Measurements from ENCODE around the gene STARD3. TPM values are rescaled to one million over a fixed set of nuclear protein-coding genes. Genes with fewer than 3 reads are reported as not detected.

The STARD3 gene
- total and polyA plus RNA-seq, 2 donors (not counting 3 experiments of a cell fraction or from before 2014, with no cell fraction given) = 51.0 to 75.7 TPM

DNA sequence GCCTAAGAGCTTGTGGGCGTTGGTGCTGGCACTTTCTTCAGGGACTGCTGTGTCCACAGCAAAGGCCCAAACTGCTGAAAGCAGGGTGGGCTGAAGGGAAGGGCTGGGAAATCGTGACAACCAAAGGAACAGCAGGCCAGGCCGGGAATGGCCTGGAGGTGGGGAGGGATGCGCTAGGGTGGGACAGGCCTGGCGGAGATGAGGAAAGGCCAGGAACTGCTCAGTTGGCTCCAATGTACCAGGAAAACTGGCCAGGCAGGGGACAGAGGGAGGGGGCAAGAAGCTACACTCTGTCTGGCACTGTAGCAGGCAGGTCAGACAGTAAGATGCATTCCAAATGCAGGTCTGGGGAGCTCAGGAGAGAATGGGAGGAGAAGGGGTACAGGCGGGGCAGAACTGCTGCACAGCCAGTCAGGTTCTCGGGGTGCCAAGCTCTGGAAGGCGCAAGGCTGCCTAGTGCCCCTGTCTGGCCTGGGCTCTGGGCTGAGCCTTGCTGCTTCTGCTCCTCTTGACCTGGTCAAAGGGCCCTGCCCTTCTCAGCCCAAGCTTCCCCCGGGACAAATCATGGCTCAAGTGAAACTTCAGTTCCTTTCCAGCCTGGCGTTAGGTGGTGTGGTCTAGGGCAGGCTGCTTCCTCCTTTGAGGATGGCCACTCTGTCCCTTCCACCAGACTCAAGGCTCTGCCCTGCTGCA lies 38.6 kb downstream of the STARD3 start:
- Histone ChIP-seq H3K9me1 (replicated peaks; ENCODE audit: control insufficient read depth, extremely low read depth, insufficient read depth, low read length) (no peaks in the 10 kb centered on the region), H2AFZ (ENCODE audit: low read depth, low read length) (no peak overlapping the region), H3K9ac (replicated peaks; ENCODE audit: extremely low read depth, insufficient read depth, low read length) (no peak overlapping the region), H3K27me3 (ENCODE audit: control insufficient read depth in 2 of 2, insufficient read depth in 2 of 2, low read length in 2 of 2) (no peaks in the 10 kb centered on the region), H4K20me1 (replicated peaks; ENCODE audit: control insufficient read depth, extremely low read depth, insufficient read depth, low read length) (no peaks in the 10 kb centered on the region), H3K36me3 (ENCODE audit: control insufficient read depth in 2 of 2, extremely low read depth in 1 of 2, insufficient read depth in 2 of 2, low read length in 2 of 2) (no peaks in the 10 kb centered on the region), H3K79me2 (ENCODE audit: control insufficient read depth, insufficient read depth, low read length) (no peaks in the 10 kb centered on the region), H3K9me3 (replicated peaks; ENCODE audit: control insufficient read depth, insufficient read depth, low read length) (no peaks in the 10 kb centered on the region), H3K27ac (ENCODE audit: insufficient read depth, low read depth, low read length) (no peak overlapping the region), H3K4me1 (ENCODE audit: control insufficient read depth, extremely low read depth, insufficient read depth, low read length) (no peaks in the 10 kb centered on the region), H3K4me2 (ENCODE audit: insufficient read depth, low read length) (no peak overlapping the region), H3K4me3 (replicated peaks in 1 of 3; ENCODE audit: insufficient read depth in 1 of 3, low read depth in 1 of 3, low read length in 3 of 3) (no peak overlapping the region)
- no TSS peak for BruUV-seq (replicated peaks)
- ChIA-PET CTCF (interaction anchor here (0.7 to 13.1 kb wide), 6 partner anchors 9 to 56 kb away, joined by 3 to 291 read pairs (median 4); partner anchors contain the start of gene ERBB2), POLR2A (no interaction called here)
- no peak for FAIRE-seq
- TF ChIP-seq, protein P1, sequence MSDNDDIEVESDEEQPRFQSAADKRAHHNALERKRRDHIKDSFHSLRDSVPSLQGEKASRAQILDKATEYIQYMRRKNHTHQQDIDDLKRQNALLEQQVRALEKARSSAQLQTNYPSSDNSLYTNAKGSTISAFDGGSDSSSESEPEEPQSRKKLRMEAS (IDR thresholded peaks at IDR 0.05; ENCODE audit: insufficient read depth, insufficient read length) = no peak
- TF ChIP-seq JUN (IDR thresholded peaks at IDR 0.05; ENCODE audit: borderline replicate concordance, insufficient read depth, insufficient read length, low read depth) = no peak
- TF ChIP-seq GATA2 (IDR thresholded peaks at IDR 0.05; ENCODE audit: insufficient read depth, insufficient read length, low read depth, low read length) = no peak
- TF ChIP-seq, protein P2, sequence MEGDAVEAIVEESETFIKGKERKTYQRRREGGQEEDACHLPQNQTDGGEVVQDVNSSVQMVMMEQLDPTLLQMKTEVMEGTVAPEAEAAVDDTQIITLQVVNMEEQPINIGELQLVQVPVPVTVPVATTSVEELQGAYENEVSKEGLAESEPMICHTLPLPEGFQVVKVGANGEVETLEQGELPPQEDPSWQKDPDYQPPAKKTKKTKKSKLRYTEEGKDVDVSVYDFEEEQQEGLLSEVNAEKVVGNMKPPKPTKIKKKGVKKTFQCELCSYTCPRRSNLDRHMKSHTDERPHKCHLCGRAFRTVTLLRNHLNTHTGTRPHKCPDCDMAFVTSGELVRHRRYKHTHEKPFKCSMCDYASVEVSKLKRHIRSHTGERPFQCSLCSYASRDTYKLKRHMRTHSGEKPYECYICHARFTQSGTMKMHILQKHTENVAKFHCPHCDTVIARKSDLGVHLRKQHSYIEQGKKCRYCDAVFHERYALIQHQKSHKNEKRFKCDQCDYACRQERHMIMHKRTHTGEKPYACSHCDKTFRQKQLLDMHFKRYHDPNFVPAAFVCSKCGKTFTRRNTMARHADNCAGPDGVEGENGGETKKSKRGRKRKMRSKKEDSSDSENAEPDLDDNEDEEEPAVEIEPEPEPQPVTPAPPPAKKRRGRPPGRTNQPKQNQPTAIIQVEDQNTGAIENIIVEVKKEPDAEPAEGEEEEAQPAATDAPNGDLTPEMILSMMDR (IDR thresholded peaks at IDR 0.05; ENCODE audit: extremely low read depth in 1 of 2, insufficient read depth in 1 of 2, low read depth in 1 of 2, low read length in 2 of 2) = no peak
- TF ChIP-seq FOS (IDR thresholded peaks at IDR 0.05; ENCODE audit: borderline replicate concordance, insufficient read depth, low read length) = no peak
- TF ChIP-seq POLR2AphosphoS5 (IDR thresholded peaks at IDR 0.05; ENCODE audit: insufficient read depth, low read depth, low read length) = no peak
- TF ChIP-seq POLR2A (IDR thresholded peaks at IDR 0.05; ENCODE audit: low read depth, low read length) = no peak
- no peak for TF ChIP-seq MYC (IDR thresholded peaks at IDR 0.05; ENCODE audit: low read depth, low read length)
- TF ChIP-seq EZH2 (IDR thresholded peaks at IDR 0.05; ENCODE audit: borderline replicate concordance, low read depth, low read length, severe bottlenecking) = no peak
- dilution Hi-C loops (cut with MboI; ENCODE audit: extremely low pct_ligation_motif_present, low sequenced_read_pairs) (no loop called here), intact Hi-C loops (cut with micrococcal nuclease) (no loop called here)
- no peak for DNase-seq (ENCODE audit: low read depth, low spot score)

Measured in endothelial cell of umbilical vein (primary cell).